H1 (cell line): ENCODE data around the gene SS18L1. TPM values are rescaled to one million over a fixed set of nuclear protein-coding genes. Genes with fewer than 3 reads are reported as not detected.

Source experiments
- PHF8 ChIP-seq: fragments of 200-600 bp; sonication (generic); conservative IDR thresholded peaks from 2 replicates; pipeline ENCODE4 v1.7.1; 2012; ENCODE audit warnings: low read depth, mild to moderate bottlenecking, inconsistent platforms, low read length, moderate library complexity
- SRF ChIP-seq: IDR thresholded peaks from 2 replicates; pipeline ENCODE4 v1.6.1; 2011; ENCODE audit warnings: mild to moderate bottlenecking, low read depth, low read length, moderate library complexity
- polyA plus RNA-seq, 7 experiments: library from polyadenylated mRNA; depleted of rRNA in 3 of 7; stranded (reverse) in 5 of 7; unstranded in 2 of 7; fragments of >200 nt in 5 of 7; fragments of 200-250 nt in 2 of 7; gene quantifications; 1 replicate in 5 of 7; 2 replicates in 1 of 7; 4 replicates in 1 of 7; pipeline versions ENCODE4 v1.2.1 to v1.2.3, GENCODE V29; 2011 to 2013; ENCODE audit warnings: missing spikeins in 2 of 7, mixed read lengths in 2 of 7
- total RNA-seq: library from RNA; stranded (reverse); fragmentation: NEBNext Ultra II Directional; extraction: Animal tissue kit (Norgen Biotek cat#: 25700); gene quantifications from 2 replicates; pipeline ENCODE4 v1.2.1, GENCODE V29; 2021
- TF ChIP-seq, protein P1 (sequence below): fragments of 300-600 bp; sonication (generic); IDR thresholded peaks from 2 replicates; pipeline ENCODE4 v1.7.1; 2012; ENCODE audit warnings: low read length, moderate library complexity, mild to moderate bottlenecking, inconsistent platforms; ENCODE audit not compliant: insufficient replicate concordance

The SS18L1 gene
- total and polyA plus RNA-seq, 2 of the 8 experiments (the other 6 are each of a cell fraction or from before 2014, with no cell fraction given), result 28.4 to 29.7 TPM

DNA sequence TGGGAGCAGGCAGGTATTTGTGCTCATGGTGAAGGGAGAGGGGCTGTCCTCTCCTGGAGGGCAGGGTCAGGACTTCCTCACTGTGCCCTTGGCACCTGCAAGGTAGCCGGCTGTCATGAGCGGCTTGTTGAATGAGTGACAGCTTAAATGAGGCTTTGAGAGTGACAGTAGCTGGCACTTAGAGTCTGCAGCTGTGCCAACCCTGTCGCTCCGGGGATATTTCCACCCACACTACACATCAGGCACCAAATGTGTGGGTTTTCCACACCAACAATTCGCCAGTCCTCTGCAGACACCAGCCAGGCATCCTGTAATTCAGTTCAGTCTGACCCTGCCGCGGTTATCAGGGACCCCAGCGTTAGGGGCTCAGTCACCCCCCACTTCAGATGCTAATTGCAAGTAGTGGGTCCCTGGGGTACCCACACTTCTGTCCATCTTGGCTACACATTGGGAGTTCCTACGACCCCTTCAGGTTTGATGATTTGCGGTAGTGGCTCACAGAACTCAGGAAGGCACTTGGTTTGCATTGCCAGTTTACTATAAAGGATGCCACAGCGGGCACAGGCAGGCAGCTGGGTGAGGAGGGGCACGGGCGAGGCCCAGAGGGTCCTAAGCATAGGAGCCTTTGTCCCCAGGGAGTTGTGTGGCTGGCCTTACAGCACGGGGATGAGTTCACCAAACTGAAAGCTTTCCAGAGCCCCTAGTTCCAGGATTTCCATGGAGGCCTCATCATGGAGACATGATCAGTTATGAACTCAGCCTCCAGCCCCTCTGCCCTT, 48.4 kb downstream of the SS18L1 start (continued):
- TF ChIP-seq, protein P1, sequence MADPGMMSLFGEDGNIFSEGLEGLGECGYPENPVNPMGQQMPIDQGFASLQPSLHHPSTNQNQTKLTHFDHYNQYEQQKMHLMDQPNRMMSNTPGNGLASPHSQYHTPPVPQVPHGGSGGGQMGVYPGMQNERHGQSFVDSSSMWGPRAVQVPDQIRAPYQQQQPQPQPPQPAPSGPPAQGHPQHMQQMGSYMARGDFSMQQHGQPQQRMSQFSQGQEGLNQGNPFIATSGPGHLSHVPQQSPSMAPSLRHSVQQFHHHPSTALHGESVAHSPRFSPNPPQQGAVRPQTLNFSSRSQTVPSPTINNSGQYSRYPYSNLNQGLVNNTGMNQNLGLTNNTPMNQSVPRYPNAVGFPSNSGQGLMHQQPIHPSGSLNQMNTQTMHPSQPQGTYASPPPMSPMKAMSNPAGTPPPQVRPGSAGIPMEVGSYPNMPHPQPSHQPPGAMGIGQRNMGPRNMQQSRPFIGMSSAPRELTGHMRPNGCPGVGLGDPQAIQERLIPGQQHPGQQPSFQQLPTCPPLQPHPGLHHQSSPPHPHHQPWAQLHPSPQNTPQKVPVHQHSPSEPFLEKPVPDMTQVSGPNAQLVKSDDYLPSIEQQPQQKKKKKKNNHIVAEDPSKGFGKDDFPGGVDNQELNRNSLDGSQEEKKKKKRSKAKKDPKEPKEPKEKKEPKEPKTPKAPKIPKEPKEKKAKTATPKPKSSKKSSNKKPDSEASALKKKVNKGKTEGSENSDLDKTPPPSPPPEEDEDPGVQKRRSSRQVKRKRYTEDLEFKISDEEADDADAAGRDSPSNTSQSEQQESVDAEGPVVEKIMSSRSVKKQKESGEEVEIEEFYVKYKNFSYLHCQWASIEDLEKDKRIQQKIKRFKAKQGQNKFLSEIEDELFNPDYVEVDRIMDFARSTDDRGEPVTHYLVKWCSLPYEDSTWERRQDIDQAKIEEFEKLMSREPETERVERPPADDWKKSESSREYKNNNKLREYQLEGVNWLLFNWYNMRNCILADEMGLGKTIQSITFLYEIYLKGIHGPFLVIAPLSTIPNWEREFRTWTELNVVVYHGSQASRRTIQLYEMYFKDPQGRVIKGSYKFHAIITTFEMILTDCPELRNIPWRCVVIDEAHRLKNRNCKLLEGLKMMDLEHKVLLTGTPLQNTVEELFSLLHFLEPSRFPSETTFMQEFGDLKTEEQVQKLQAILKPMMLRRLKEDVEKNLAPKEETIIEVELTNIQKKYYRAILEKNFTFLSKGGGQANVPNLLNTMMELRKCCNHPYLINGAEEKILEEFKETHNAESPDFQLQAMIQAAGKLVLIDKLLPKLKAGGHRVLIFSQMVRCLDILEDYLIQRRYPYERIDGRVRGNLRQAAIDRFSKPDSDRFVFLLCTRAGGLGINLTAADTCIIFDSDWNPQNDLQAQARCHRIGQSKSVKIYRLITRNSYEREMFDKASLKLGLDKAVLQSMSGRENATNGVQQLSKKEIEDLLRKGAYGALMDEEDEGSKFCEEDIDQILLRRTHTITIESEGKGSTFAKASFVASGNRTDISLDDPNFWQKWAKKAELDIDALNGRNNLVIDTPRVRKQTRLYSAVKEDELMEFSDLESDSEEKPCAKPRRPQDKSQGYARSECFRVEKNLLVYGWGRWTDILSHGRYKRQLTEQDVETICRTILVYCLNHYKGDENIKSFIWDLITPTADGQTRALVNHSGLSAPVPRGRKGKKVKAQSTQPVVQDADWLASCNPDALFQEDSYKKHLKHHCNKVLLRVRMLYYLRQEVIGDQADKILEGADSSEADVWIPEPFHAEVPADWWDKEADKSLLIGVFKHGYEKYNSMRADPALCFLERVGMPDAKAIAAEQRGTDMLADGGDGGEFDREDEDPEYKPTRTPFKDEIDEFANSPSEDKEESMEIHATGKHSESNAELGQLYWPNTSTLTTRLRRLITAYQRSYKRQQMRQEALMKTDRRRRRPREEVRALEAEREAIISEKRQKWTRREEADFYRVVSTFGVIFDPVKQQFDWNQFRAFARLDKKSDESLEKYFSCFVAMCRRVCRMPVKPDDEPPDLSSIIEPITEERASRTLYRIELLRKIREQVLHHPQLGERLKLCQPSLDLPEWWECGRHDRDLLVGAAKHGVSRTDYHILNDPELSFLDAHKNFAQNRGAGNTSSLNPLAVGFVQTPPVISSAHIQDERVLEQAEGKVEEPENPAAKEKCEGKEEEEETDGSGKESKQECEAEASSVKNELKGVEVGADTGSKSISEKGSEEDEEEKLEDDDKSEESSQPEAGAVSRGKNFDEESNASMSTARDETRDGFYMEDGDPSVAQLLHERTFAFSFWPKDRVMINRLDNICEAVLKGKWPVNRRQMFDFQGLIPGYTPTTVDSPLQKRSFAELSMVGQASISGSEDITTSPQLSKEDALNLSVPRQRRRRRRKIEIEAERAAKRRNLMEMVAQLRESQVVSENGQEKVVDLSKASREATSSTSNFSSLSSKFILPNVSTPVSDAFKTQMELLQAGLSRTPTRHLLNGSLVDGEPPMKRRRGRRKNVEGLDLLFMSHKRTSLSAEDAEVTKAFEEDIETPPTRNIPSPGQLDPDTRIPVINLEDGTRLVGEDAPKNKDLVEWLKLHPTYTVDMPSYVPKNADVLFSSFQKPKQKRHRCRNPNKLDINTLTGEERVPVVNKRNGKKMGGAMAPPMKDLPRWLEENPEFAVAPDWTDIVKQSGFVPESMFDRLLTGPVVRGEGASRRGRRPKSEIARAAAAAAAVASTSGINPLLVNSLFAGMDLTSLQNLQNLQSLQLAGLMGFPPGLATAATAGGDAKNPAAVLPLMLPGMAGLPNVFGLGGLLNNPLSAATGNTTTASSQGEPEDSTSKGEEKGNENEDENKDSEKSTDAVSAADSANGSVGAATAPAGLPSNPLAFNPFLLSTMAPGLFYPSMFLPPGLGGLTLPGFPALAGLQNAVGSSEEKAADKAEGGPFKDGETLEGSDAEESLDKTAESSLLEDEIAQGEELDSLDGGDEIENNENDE, result no peak
- TF ChIP-seq SRF (no peak), PHF8 (no peak)
